Measurements from ENCODE around the gene CCDC148.
"Not testable (repeated sequence)": the region's sequence is repeated elsewhere in the genome, so short reads cannot be mapped to it uniquely, and the experiment has no call there.

- not testable (repeated sequence) for TF ChIP-seq CTCF, POLR2AphosphoS5 (IDR thresholded peaks at IDR 0.05)
Measured at GRCh38 chr2:158439062-158439461, 17.5 kb downstream of the CCDC148 start.
